Stimulated activated CD4-positive, alpha-beta T cell treated with anti-CD3 and anti-CD28 coated beads, Interleukin-12 subunit alpha, Interleukin-12 subunit beta, amount 100 ng/mL, for 48 hours (primary cell): ENCODE results near the gene CGNL1.

ENCODE experiments used
- DNase-seq, 3 donors: peaks; one replicate each; pipeline ENCODE4 v3.0.0-alpha.2; 2020; ENCODE audit warnings: low read depth in 2 of 3, low spot score in 1 of 3

CGNL1 gene

GRCh38 chr15:57565311-57565710 lies 189.0 kb downstream of the CGNL1 start:
- no peak for DNase-seq

GRCh38 chr15:57566834-57567233 lies 190.5 kb downstream of the CGNL1 start:
- no peak for DNase-seq

GRCh38 chr15:57567891-57568290 lies 191.6 kb downstream of the CGNL1 start:
- DNase-seq, result no peak

- no peak for DNase-seq
These were observed 192.0 kb downstream of the CGNL1 start for GRCh38 chr15:57568299-57568698.

- DNase-seq, result no peak
These were observed 194.0 kb downstream of the CGNL1 start for GRCh38 chr15:57570340-57570739.

GRCh38 chr15:57570994-57571393 lies 194.7 kb downstream of the CGNL1 start:
- DNase-seq, result no peak

GRCh38 chr15:57571725-57572124 lies 195.4 kb downstream of the CGNL1 start:
- DNase-seq, result no peak

- DNase-seq, result no peak
These were observed 196.2 kb downstream of the CGNL1 start for GRCh38 chr15:57572468-57572867.

GRCh38 chr15:57573151-57573550 lies 196.8 kb downstream of the CGNL1 start:
- DNase-seq, result no peak

- DNase-seq, result no peak
These were observed 199.1 kb downstream of the CGNL1 start for GRCh38 chr15:57575363-57575762.

GRCh38 chr15:57578288-57578900 lies 202.1 kb downstream of the CGNL1 start:
- DNase-seq, result no peak

GRCh38 chr15:57580428-57580827 lies 204.1 kb downstream of the CGNL1 start:
- DNase-seq, result no peak

- no peak for DNase-seq
These were observed 204.6 kb downstream of the CGNL1 start for GRCh38 chr15:57580866-57581265.

GRCh38 chr15:57582090-57582489 lies 205.8 kb downstream of the CGNL1 start:
- DNase-seq, result no peak

- DNase-seq, result no peak
These were observed 207.0 kb downstream of the CGNL1 start for GRCh38 chr15:57583282-57583681.

- no peak for DNase-seq
These were observed 207.4 kb downstream of the CGNL1 start for GRCh38 chr15:57583720-57584119.

GRCh38 chr15:57586661-57587424 lies 210.5 kb downstream of the CGNL1 start:
- DNase-seq, result no peak

- DNase-seq, result no peak
These were observed 213.0 kb downstream of the CGNL1 start for GRCh38 chr15:57589281-57589680.

- no peak for DNase-seq
These were observed 213.4 kb downstream of the CGNL1 start for GRCh38 chr15:57589754-57590153.

- DNase-seq, result no peak
These were observed 215.0 kb downstream of the CGNL1 start for GRCh38 chr15:57591237-57591821.

GRCh38 chr15:57591822-57592367 lies 215.6 kb downstream of the CGNL1 start, which contains the start of gene MYZAP:
TSS of gene MYZAP (plus strand) at chr15:57591904. CDS start at chr15:57592035, 131 bp downstream.
- peak; percentile 9 to 37 (median 12) for DNase-seq

- no peak for DNase-seq
These were observed 216.1 kb downstream of the CGNL1 start for GRCh38 chr15:57592426-57592825.
